Activated T-cell treated with anti-CD3 and anti-CD28 coated beads, Interleukin-2, amount 50 U/mL, for 4 hours (primary cell): ENCODE results near the gene CHST11. TPM values are rescaled to one million over a fixed set of nuclear protein-coding genes. Genes with fewer than 3 reads are reported as not detected.

Source experiments
- ATAC-seq, 2 donors: fragments of 200-7000 bp; cut with Tn5 transposase; one replicate each; pipeline ENCODE4 v1.10.0; 2021
- DNase-seq: peaks from one replicate; pipeline ENCODE4 v3.0.0-alpha.2; 2020
- H3K27me3 Mint-ChIP-seq: one replicate; pipeline ENCODE4 v1.8.0; 2021; ENCODE audit warnings: low read depth, mixed read lengths
- H3K36me3 Mint-ChIP-seq: one replicate; pipeline ENCODE4 v1.8.0; 2022; ENCODE audit warnings: mixed read lengths; ENCODE audit not compliant: insufficient read depth
- H3K4me1 Mint-ChIP-seq: one replicate; pipeline ENCODE4 v1.8.0; 2021; ENCODE audit warnings: low read depth, mixed read lengths
- H3K4me3 Mint-ChIP-seq: one replicate; pipeline ENCODE4 v1.8.0; 2021; ENCODE audit warnings: mild to moderate bottlenecking, moderate library complexity, mixed read lengths
- H3K9me3 Mint-ChIP-seq: one replicate; pipeline ENCODE4 v1.8.0; 2021; ENCODE audit warnings: mixed read lengths
- total RNA-seq, 3 donors: library from RNA; stranded (reverse); gene quantifications; one replicate each; pipeline ENCODE4 v1.2.1, GENCODE V29; 2021

The CHST11 gene
- total RNA-seq, 3 donors from 2014 or later: 40.5 to 70.7 (median 61.7) TPM

GRCh38 chr12:104809251-104809650 lies 352.5 kb downstream of the CHST11 start:
- no peak overlapping the region for H3K4me3 Mint-ChIP-seq
- DNase-seq: no peak
- H3K9me3 Mint-ChIP-seq: no peaks in the 10 kb centered on the region

GRCh38 chr12:104809706-104810385 lies 353.1 kb downstream of the CHST11 start:
- Mint-ChIP-seq H3K36me3 (no peaks in the 10 kb centered on the region), H3K4me1 (no peaks in the 10 kb centered on the region), H3K9me3 (no peaks in the 10 kb centered on the region), H3K4me3 (no peak overlapping the region), H3K27me3 (peaks cover 2% of the 10 kb centered on the region)
- ATAC-seq (no peak), DNase-seq (no peak)

More at GRCh38 chr12:104809251-104809650, 352.5 kb downstream of the CHST11 start:
- ATAC-seq: no peak
- Mint-ChIP-seq H3K4me1 (no peaks in the 10 kb centered on the region), H3K36me3 (no peaks in the 10 kb centered on the region), H3K27me3 (peaks cover 2% of the 10 kb centered on the region)

Other genes with a start within 250 kb of the CHST11 start
- gene TXNRD1, start 241.2 kb upstream of the CHST11 start, total RNA-seq: 100 to 1,000 TPM; 157 to 195 (median 162) TPM
- 1 to 10 TPM; 5.0 to 6.2 (median 5.5) TPM for gene EID3, start 153.2 kb upstream of the CHST11 start, total RNA-seq